HG03565 (cell line): ENCODE measurements around the gene RUFY3.
"Not testable (repeated sequence)": the region's sequence is repeated elsewhere in the genome, so short reads cannot be mapped to it uniquely, and the experiment has no call there.

Experiments used
- ATAC-seq: cut with Tn5 transposase; IDR thresholded peaks from one replicate; pipeline ENCODE4 v1.9.1; 2021; ENCODE audit warnings: mild to moderate bottlenecking, moderate library complexity; ENCODE audit not compliant: unreplicated experiment

Gene RUFY3

GRCh38 chr4:70734971-70735370, 13.2 kb downstream of the RUFY3 start:
- no peak for ATAC-seq

GRCh38 chr4:70735915-70736314, 14.2 kb downstream of the RUFY3 start:
- ATAC-seq, result not testable (repeated sequence)

- ATAC-seq, result no peak
These were observed 15.2 kb downstream of the RUFY3 start for GRCh38 chr4:70737006-70737405.

- ATAC-seq, result no peak
These were observed 15.6 kb downstream of the RUFY3 start for GRCh38 chr4:70737409-70737808.

GRCh38 chr4:70739496-70740337, 18.0 kb downstream of the RUFY3 start:
- no peak for ATAC-seq

- no peak for ATAC-seq
These were observed 20.3 kb downstream of the RUFY3 start for GRCh38 chr4:70741867-70742658.

- no peak for ATAC-seq
These were observed 22.0 kb downstream of the RUFY3 start for GRCh38 chr4:70743731-70744130.

GRCh38 chr4:70746179-70746839, 24.5 kb downstream of the RUFY3 start:
- ATAC-seq, result no peak

- no peak for ATAC-seq
These were observed 26.1 kb downstream of the RUFY3 start for GRCh38 chr4:70747874-70748273.

GRCh38 chr4:70749313-70749712, 27.5 kb downstream of the RUFY3 start:
- ATAC-seq, result peak; percentile 82

- ATAC-seq, result no peak
These were observed 30.5 kb downstream of the RUFY3 start for GRCh38 chr4:70752236-70752635.

- no peak for ATAC-seq
These were observed 31.9 kb downstream of the RUFY3 start for GRCh38 chr4:70753630-70754029.

- peak; percentile 57 for ATAC-seq
These were observed 32.7 kb downstream of the RUFY3 start for GRCh38 chr4:70754470-70754869.

- ATAC-seq, result peak; percentile 43
These were observed 33.4 kb downstream of the RUFY3 start for GRCh38 chr4:70754990-70755688.

GRCh38 chr4:70759126-70759525, 37.4 kb downstream of the RUFY3 start:
- ATAC-seq, result no peak

- no peak for ATAC-seq
These were observed 37.9 kb downstream of the RUFY3 start for GRCh38 chr4:70759627-70760026.

GRCh38 chr4:70760662-70761061, 38.9 kb downstream of the RUFY3 start:
- ATAC-seq, result no peak

GRCh38 chr4:70761276-70761816, 39.6 kb downstream of the RUFY3 start:
- ATAC-seq, result no peak

GRCh38 chr4:70765368-70765767, 43.6 kb downstream of the RUFY3 start:
- no peak for ATAC-seq

GRCh38 chr4:70768301-70768948, 46.7 kb downstream of the RUFY3 start:
- no peak for ATAC-seq
